ENCODE results near the gene PSMD6.

Gene PSMD6

DNA sequence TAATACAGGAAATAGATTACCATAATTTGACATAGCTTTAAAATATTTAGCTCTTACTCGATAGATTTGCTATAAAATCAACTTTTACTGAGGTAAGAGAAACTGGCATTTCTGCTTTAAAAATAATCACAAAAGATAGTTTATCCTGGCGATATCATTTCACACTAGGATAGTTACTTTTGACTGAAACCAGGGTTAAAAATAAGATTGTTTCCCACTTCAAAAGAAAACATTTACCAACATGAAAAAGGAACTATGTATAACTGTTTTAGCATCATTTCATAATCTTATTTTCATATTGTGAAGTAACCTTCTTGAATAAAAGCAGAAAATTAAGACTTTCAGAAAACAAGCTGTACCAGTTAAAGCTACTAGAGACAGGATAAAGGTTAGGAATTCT lies 15.3 kb downstream of the PSMD6 start:
- no peak for DNase-seq

DNA sequence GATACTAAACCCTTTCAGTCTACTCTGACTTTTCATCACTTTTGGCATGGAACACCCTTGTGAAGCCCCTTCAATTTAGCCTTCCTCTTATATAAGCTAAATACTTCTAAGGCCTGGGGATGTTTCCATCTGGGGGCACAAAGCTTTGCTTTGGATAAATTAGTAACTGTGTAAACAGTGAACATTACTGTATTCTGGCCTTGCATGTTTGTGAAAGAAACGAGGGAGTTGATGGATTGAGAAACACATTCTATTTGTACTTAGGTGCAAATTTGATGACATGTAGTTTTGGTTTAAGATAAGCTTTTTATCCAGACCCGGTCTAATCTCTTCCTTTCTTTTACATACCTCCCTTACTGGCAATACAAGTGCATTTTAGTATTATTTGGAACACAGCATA lies 19.7 kb downstream of the PSMD6 start:
- no peak for DNase-seq

- no peak for DNase-seq
These were observed 21.1 kb downstream of the PSMD6 start for GRCh38 chr3:64002233-64002632.

DNA sequence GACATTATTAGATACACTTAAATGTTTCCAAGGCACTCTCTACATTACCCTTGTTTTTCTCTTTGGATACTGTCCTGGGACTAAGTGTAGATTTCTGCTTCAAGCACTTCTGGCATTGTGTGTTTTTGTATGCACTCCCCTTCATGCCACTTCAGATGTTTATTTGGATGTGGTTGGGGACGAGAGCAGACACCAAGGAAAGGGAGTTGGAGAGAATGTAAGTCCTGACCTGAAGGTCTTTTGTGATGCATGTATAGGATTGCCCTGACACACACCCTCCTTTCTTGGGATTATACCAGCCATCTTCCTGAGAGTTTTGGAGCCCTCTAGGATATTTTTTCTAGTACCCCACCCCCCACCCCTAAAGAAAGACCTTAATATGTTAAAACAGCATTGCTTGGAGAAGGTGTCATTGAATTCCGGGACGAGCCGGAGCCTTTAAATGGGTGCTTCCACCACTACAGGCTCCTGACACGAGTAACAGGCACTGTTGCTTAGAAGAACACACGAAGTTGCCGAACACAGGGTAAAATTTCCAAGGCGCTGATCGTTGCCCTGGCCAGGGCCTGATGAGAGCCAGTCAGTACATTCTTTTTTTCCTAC lies 22.7 kb downstream of the PSMD6 start:
- no peak for DNase-seq

- no peak for DNase-seq
These were observed 24.2 kb downstream of the PSMD6 start for GRCh38 chr3:63998852-63999754.

GRCh38 chr3:63995086-63995485 lies 28.2 kb downstream of the PSMD6 start:
- DNase-seq: no peak

- peak in 1 of 2 experiments; percentile 55 for DNase-seq
These were observed 29.6 kb downstream of the PSMD6 start for GRCh38 chr3:63993653-63994079.

GRCh38 chr3:63992516-63993209 lies 30.6 kb downstream of the PSMD6 start:
- no peak for DNase-seq

- DNase-seq: no peak
These were observed 31.6 kb downstream of the PSMD6 start for GRCh38 chr3:63991666-63992065.

DNA sequence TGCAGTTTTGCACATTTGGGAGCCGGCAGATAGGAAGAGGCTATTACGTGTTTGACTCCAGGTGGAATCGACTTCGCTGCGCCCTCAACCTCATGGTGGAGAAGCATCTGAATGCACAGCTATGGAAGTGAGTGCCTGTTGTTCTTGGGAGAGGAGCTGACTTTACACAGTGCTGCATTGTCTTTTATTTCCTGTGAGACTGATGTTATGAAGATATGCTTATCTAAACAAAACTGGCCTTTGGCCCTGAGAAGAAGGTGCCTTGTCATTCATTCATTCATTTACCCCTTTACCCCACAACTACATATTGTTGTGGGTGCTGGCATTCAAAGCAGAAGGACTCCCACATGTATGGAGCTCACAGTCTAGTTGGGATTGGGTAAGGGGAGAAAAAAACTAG lies 32.6 kb downstream of the PSMD6 start:
- DNase-seq: no peak

GRCh38 chr3:63990204-63990603 lies 33.1 kb downstream of the PSMD6 start:
- DNase-seq: no peak

DNA sequence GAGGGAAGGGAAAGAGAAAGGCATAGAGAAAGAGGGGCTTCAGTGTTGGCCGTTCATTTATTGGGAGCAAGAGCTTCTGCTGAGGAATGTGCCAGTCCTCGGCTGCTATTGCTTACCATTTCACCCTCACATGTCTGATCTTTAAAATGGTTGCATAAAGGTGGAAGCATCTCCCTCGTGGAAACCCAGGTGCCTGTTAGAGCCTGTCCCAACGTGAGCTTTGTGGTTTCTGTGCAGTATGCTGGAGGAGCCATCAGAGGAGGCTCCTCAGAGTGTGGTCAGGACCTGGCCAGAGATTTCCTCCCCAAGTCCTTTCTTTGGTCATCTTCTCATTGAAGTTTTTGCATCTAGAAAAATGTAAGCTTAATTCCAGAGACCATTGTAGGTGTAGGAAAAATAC lies 34.4 kb downstream of the PSMD6 start:
- DNase-seq: no peak

DNA sequence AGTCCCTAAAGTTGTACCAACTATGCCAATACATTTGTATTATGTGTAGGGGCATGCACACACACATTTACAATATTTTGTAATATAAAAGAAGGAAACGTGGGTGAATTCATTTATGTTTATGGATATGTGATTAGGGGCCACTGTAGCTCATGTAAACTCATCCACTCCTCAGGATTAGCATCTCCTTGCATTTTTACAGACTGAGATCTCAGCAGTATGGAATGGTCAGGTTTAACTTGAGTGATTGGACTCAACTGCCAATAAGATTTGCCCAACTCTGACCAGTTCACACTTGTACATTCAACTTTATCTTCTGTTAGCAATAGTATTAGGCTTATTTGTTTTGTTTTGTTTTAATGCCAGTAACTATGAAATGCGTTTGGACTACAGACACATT lies 36.5 kb downstream of the PSMD6 start:
- DNase-seq: no peak

GRCh38 chr3:63986146-63986545 lies 37.1 kb downstream of the PSMD6 start:
- no peak for DNase-seq

DNA sequence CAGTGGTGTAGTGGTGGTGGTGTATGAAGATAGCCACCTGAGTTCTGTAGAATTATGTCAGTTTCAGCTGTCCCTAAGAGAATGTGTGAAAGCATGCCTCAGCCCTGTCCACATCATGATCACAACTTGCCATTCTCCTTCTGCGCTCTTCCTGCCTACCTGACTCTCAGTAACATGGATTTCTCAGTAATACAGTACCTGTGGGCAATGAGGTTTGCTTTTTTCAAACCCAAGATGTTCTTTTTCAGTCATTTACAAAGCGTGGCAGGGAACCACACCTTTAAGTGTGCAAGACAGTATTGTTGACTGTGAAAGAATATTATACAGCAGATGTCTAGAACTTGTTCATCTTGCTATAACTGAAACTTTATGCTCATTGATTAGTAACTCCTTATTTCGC lies 38.9 kb downstream of the PSMD6 start:
- DNase-seq: no peak

DNA sequence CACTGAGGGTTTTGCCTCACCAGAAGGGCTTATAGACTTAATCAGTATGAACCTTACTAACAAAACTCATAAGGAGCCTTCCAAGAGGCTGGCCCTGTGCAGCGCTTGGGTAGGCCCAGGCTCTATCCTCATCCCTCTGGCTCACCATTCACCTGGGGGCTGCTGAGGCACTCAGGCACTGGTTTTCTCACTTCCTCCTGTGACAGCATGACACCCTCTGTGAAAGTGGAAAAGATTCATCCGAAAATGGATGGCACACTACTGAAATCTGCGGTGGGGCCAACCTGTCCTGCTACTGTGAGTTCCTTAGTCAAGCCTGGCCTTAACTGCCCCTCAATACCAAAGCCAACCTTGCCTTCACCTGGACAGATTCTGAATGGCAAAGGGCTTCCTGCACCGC lies 41.3 kb downstream of the PSMD6 start:
- no peak for DNase-seq

- DNase-seq: no peak
These were observed 42.3 kb downstream of the PSMD6 start for GRCh38 chr3:63980830-63981498.

GRCh38 chr3:63980019-63980418 lies 43.3 kb downstream of the PSMD6 start:
- DNase-seq: no peak

GRCh38 chr3:63979093-63979885 lies 44.0 kb downstream of the PSMD6 start:
- no peak for DNase-seq

- no peak for DNase-seq
These were observed 45.4 kb downstream of the PSMD6 start for GRCh38 chr3:63977893-63978292.

- DNase-seq: no peak
These were observed 46.5 kb downstream of the PSMD6 start for GRCh38 chr3:63976872-63977200.

- no peak for DNase-seq
These were observed 47.0 kb downstream of the PSMD6 start for GRCh38 chr3:63976161-63976871.
